Activated naive CD4-positive, alpha-beta T cell treated with anti-CD3 and anti-CD28 coated beads, Interleukin-2, amount 10 ng/mL, durations not matched to agents 5 hours and 36 hours (primary cell): ENCODE data around the gene DEPP1. TPM values are rescaled to one million over a fixed set of nuclear protein-coding genes. Genes with fewer than 3 reads are reported as not detected.

ENCODE experiments used
- total RNA-seq, 2 experiments: library from RNA; stranded (reverse); gene quantifications; one replicate each; pipeline ENCODE4 v1.2.3, GENCODE V29; 2021

Gene DEPP1, protein sequence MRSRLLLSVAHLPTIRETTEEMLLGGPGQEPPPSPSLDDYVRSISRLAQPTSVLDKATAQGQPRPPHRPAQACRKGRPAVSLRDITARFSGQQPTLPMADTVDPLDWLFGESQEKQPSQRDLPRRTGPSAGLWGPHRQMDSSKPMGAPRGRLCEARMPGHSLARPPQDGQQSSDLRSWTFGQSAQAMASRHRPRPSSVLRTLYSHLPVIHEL
- under 1 TPM; 0.31 to 0.35 TPM for total RNA-seq

GRCh38 chr10:44978570-44979280 lies at the start of gene DEPP1:
Gene DEPP1, minus strand, starts transcription at chr10:44978809. Its CDS starts 779 bp downstream, at chr10:44978030.

DNA sequence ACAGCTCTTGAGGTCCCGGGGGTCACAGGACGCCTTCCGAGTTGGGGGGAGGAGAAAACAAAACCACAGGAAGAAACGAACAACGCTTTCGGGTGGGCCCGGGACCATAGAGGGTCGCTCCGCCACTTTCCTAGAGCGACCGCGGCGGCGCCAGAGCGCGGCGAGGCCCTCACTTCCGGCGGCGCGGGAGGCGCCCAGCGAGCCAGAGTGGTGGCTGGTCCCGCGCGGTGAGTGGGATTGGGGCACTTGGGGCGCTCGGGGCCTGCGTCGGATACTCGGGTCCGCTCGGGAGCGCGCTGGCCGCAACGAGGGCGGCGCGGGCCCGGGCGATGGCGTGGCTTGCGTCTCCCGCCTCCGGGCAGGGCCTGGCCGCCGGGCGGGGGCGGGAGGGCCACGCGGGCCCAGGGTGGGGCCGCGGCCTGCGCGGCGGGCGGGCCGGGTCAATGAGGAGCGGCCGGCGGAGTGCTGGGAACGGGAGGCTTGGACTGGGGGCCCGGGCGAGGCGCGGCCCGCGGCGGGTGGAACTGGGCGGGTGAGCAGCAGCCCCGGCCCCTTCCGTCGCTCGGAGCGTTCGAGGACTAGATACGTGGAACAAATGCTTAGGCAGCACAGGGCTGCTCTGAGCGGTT lies 22.3 kb upstream of the DEPP1 start, which contains the start of gene ZNF22:
Gene ZNF22, plus strand, starts transcription at position 172 of the 629 bp plus-strand sequence. CDS start 2,446 bp downstream, outside the sequence.

GRCh38 chr10:44959247-44960087 lies 19.1 kb downstream of the DEPP1 start, which contains the start of gene RASSF4:
Gene RASSF4, plus strand, starts transcription at chr10:44959802. Its CDS starts 10,401 bp downstream, at chr10:44970203.

Other genes with a start within 250 kb of the DEPP1 start
- gene TMEM72, start 67.5 kb downstream of the DEPP1 start, total RNA-seq = not detected
- 1 to 10 TPM in 1 of 2 experiments, under 1 TPM in 1; 0.48 to 1.3 TPM for gene RASSF4, start 19.0 kb downstream of the DEPP1 start, total RNA-seq
- gene ZNF22, start 22.1 kb upstream of the DEPP1 start, total RNA-seq = 10 to 100 TPM; 26.5 to 27.4 TPM